Gastrocnemius medialis (tissue), 4 donors: Measurements from ENCODE around the gene SMARCC1.

Experiments
- POLR2A ChIP-seq, 2 donors: fragments of 450-650 bp; IDR thresholded peaks; one replicate each; pipeline ENCODE4 v1.6.1; 2017; ENCODE audit warnings: antibody characterized with exemption in 2 of 2, mild to moderate bottlenecking in 2 of 2, moderate library complexity in 2 of 2
- TF ChIP-seq, protein P1 (sequence below), 5 experiments: fragments of 450-650 bp in 3 of 5; fragments of 200-600 bp in 2 of 5; sonication (generic) in 2 of 5; IDR thresholded peaks in 4 of 5; conservative IDR thresholded peaks in 1 of 5; 1 replicate in 4 of 5; 2 replicates in 1 of 5; pipeline ENCODE4 v1.5.1; 2016 to 2019; ENCODE audit warnings: antibody characterized with exemption in 5 of 5, mild to moderate bottlenecking in 3 of 5, moderate library complexity in 3 of 5

DNA sequence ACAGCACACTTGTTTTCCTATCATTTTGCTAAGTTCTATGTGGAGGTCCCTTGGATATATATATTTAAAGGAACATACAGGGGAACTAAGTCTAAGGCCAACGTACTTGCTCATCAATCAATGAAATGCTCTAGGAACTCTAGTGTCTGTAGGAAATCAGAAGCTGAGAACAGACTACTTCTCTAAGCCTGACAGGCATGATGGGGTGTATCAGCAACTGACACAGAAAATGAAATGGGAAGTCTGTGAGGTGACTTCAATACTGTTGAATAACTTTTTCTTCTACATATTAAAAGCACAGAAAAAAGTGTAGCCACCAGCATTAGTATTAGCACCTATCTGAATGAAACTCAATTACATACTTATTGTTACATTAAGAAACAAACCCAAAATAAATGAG, 146.2 kb downstream of the SMARCC1 start:
- TF ChIP-seq, protein P1, sequence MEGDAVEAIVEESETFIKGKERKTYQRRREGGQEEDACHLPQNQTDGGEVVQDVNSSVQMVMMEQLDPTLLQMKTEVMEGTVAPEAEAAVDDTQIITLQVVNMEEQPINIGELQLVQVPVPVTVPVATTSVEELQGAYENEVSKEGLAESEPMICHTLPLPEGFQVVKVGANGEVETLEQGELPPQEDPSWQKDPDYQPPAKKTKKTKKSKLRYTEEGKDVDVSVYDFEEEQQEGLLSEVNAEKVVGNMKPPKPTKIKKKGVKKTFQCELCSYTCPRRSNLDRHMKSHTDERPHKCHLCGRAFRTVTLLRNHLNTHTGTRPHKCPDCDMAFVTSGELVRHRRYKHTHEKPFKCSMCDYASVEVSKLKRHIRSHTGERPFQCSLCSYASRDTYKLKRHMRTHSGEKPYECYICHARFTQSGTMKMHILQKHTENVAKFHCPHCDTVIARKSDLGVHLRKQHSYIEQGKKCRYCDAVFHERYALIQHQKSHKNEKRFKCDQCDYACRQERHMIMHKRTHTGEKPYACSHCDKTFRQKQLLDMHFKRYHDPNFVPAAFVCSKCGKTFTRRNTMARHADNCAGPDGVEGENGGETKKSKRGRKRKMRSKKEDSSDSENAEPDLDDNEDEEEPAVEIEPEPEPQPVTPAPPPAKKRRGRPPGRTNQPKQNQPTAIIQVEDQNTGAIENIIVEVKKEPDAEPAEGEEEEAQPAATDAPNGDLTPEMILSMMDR (IDR thresholded peaks at IDR 0.05 in 4 of 5, conservative IDR thresholded peaks at IDR 0.05 in 1 of 5), result no peak
- TF ChIP-seq POLR2A (IDR thresholded peaks at IDR 0.05), result no peak
